ENCODE measurements around the gene FRAS1.
"Not testable (repeated sequence)": the region's sequence is repeated elsewhere in the genome, so short reads cannot be mapped to it uniquely, and the experiment has no call there.

Gene FRAS1

GRCh38 chr4:78267790-78268189, 210.7 kb downstream of the FRAS1 start:
- no peak for DNase-seq (ENCODE audit: insufficient read length, low spot score)
- FAIRE-seq: no peak
- TF ChIP-seq POLR2A (IDR thresholded peaks at IDR 0.05; ENCODE audit: low read depth, low read length) (no peak), TAF1 (IDR thresholded peaks at IDR 0.05; ENCODE audit: low read depth, low read length) (no peak), POLR2AphosphoS5 (IDR thresholded peaks at IDR 0.05; ENCODE audit: low read depth, low read length) (no peak), SPI1 (IDR thresholded peaks at IDR 0.05; ENCODE audit: low read depth, low read length) (no peak), POU2F2 (IDR thresholded peaks at IDR 0.05; ENCODE audit: low read depth, low read length) (no peak), PAX5 (IDR thresholded peaks at IDR 0.05; ENCODE audit: insufficient read depth, low read length, severe bottlenecking) (no peak)

- DNase-seq (ENCODE audit: insufficient read length, low spot score) (no peak), FAIRE-seq (no peak)
- TF ChIP-seq POU2F2 (IDR thresholded peaks at IDR 0.05; ENCODE audit: low read depth, low read length): no peak
- no peak for TF ChIP-seq TAF1 (IDR thresholded peaks at IDR 0.05; ENCODE audit: low read depth, low read length)
- TF ChIP-seq PAX5 (IDR thresholded peaks at IDR 0.05; ENCODE audit: insufficient read depth, low read length, severe bottlenecking): no peak
- TF ChIP-seq POLR2A (IDR thresholded peaks at IDR 0.05; ENCODE audit: low read depth, low read length): no peak
- TF ChIP-seq POLR2AphosphoS5 (IDR thresholded peaks at IDR 0.05; ENCODE audit: low read depth, low read length): no peak
- TF ChIP-seq SPI1 (IDR thresholded peaks at IDR 0.05; ENCODE audit: low read depth, low read length): no peak
Measured at GRCh38 chr4:78268597-78268996, 211.5 kb downstream of the FRAS1 start.

GRCh38 chr4:78275450-78275849, 218.3 kb downstream of the FRAS1 start:
- DNase-seq (ENCODE audit: insufficient read length, low spot score); FAIRE-seq: not testable (repeated sequence)

- FAIRE-seq: no peak
- no peak for TF ChIP-seq PAX5 (IDR thresholded peaks at IDR 0.05; ENCODE audit: insufficient read depth, low read length, severe bottlenecking)
- TF ChIP-seq POLR2AphosphoS5 (IDR thresholded peaks at IDR 0.05; ENCODE audit: low read depth, low read length): no peak
- no peak for TF ChIP-seq TAF1 (IDR thresholded peaks at IDR 0.05; ENCODE audit: low read depth, low read length)
- no peak for TF ChIP-seq SPI1 (IDR thresholded peaks at IDR 0.05; ENCODE audit: low read depth, low read length)
- TF ChIP-seq POLR2A (IDR thresholded peaks at IDR 0.05; ENCODE audit: low read depth, low read length): no peak
- TF ChIP-seq POU2F2 (IDR thresholded peaks at IDR 0.05; ENCODE audit: low read depth, low read length): no peak
- DNase-seq (ENCODE audit: insufficient read length, low spot score): no peak
Measured at GRCh38 chr4:78286281-78286680, 229.2 kb downstream of the FRAS1 start.

GRCh38 chr4:78288327-78288726, 231.2 kb downstream of the FRAS1 start:
- TF ChIP-seq POU2F2 (IDR thresholded peaks at IDR 0.05; ENCODE audit: low read depth, low read length): no peak
- TF ChIP-seq PAX5 (IDR thresholded peaks at IDR 0.05; ENCODE audit: insufficient read depth, low read length, severe bottlenecking): no peak
- TF ChIP-seq POLR2A (IDR thresholded peaks at IDR 0.05; ENCODE audit: low read depth, low read length): no peak
- TF ChIP-seq POLR2AphosphoS5 (IDR thresholded peaks at IDR 0.05; ENCODE audit: low read depth, low read length): no peak
- no peak for TF ChIP-seq TAF1 (IDR thresholded peaks at IDR 0.05; ENCODE audit: low read depth, low read length)
- TF ChIP-seq SPI1 (IDR thresholded peaks at IDR 0.05; ENCODE audit: low read depth, low read length): no peak
- DNase-seq (ENCODE audit: insufficient read length, low spot score): no peak
- no peak for FAIRE-seq

GRCh38 chr4:78291277-78291676, 234.2 kb downstream of the FRAS1 start:
- DNase-seq (ENCODE audit: insufficient read length, low spot score) (no peak), FAIRE-seq (no peak)
- no peak for TF ChIP-seq POLR2AphosphoS5 (IDR thresholded peaks at IDR 0.05; ENCODE audit: low read depth, low read length)
- no peak for TF ChIP-seq PAX5 (IDR thresholded peaks at IDR 0.05; ENCODE audit: insufficient read depth, low read length, severe bottlenecking)
- no peak for TF ChIP-seq TAF1 (IDR thresholded peaks at IDR 0.05; ENCODE audit: low read depth, low read length)
- no peak for TF ChIP-seq POLR2A (IDR thresholded peaks at IDR 0.05; ENCODE audit: low read depth, low read length)
- no peak for TF ChIP-seq SPI1 (IDR thresholded peaks at IDR 0.05; ENCODE audit: low read depth, low read length)
- no peak for TF ChIP-seq POU2F2 (IDR thresholded peaks at IDR 0.05; ENCODE audit: low read depth, low read length)

GRCh38 chr4:78292341-78292740, 235.2 kb downstream of the FRAS1 start:
- DNase-seq (ENCODE audit: insufficient read length, low spot score): no peak
- TF ChIP-seq POLR2AphosphoS5 (IDR thresholded peaks at IDR 0.05; ENCODE audit: low read depth, low read length) (no peak), POLR2A (IDR thresholded peaks at IDR 0.05; ENCODE audit: low read depth, low read length) (no peak), TAF1 (IDR thresholded peaks at IDR 0.05; ENCODE audit: low read depth, low read length) (no peak), SPI1 (IDR thresholded peaks at IDR 0.05; ENCODE audit: low read depth, low read length) (no peak)
- no peak for FAIRE-seq

- TF ChIP-seq TAF1 (IDR thresholded peaks at IDR 0.05; ENCODE audit: low read depth, low read length): no peak
- no peak for TF ChIP-seq SPI1 (IDR thresholded peaks at IDR 0.05; ENCODE audit: low read depth, low read length)
- no peak for TF ChIP-seq PAX5 (IDR thresholded peaks at IDR 0.05; ENCODE audit: insufficient read depth, low read length, severe bottlenecking)
- TF ChIP-seq POLR2AphosphoS5 (IDR thresholded peaks at IDR 0.05; ENCODE audit: low read depth, low read length): no peak
- TF ChIP-seq POLR2A (IDR thresholded peaks at IDR 0.05; ENCODE audit: low read depth, low read length): no peak
- no peak for TF ChIP-seq POU2F2 (IDR thresholded peaks at IDR 0.05; ENCODE audit: low read depth, low read length)
- FAIRE-seq (no peak), DNase-seq (ENCODE audit: insufficient read length, low spot score) (no peak)
Measured at GRCh38 chr4:78292856-78293255, 235.7 kb downstream of the FRAS1 start.

GRCh38 chr4:78293348-78293747, 236.2 kb downstream of the FRAS1 start:
- no peak for DNase-seq (ENCODE audit: insufficient read length, low spot score)
- FAIRE-seq: no peak
- TF ChIP-seq POLR2A (IDR thresholded peaks at IDR 0.05; ENCODE audit: low read depth, low read length) (no peak), POLR2AphosphoS5 (IDR thresholded peaks at IDR 0.05; ENCODE audit: low read depth, low read length) (no peak), TAF1 (IDR thresholded peaks at IDR 0.05; ENCODE audit: low read depth, low read length) (no peak), POU2F2 (IDR thresholded peaks at IDR 0.05; ENCODE audit: low read depth, low read length) (no peak), PAX5 (IDR thresholded peaks at IDR 0.05; ENCODE audit: insufficient read depth, low read length, severe bottlenecking) (no peak), SPI1 (IDR thresholded peaks at IDR 0.05; ENCODE audit: low read depth, low read length) (no peak)

GRCh38 chr4:78293821-78294301, 236.7 kb downstream of the FRAS1 start:
- FAIRE-seq: no peak
- no peak for DNase-seq (ENCODE audit: insufficient read length, low spot score)

More at GRCh38 chr4:78293821-78294301, 236.7 kb downstream of the FRAS1 start:
- no peak for TF ChIP-seq PAX5 (IDR thresholded peaks at IDR 0.05; ENCODE audit: insufficient read depth, low read length, severe bottlenecking)
- no peak for TF ChIP-seq POLR2AphosphoS5 (IDR thresholded peaks at IDR 0.05; ENCODE audit: low read depth, low read length)
- TF ChIP-seq SPI1 (IDR thresholded peaks at IDR 0.05; ENCODE audit: low read depth, low read length): no peak
- no peak for TF ChIP-seq POLR2A (IDR thresholded peaks at IDR 0.05; ENCODE audit: low read depth, low read length)

All from GM12891 (cell line).